ENCODE measurements around the gene ASCL1.

DNA sequence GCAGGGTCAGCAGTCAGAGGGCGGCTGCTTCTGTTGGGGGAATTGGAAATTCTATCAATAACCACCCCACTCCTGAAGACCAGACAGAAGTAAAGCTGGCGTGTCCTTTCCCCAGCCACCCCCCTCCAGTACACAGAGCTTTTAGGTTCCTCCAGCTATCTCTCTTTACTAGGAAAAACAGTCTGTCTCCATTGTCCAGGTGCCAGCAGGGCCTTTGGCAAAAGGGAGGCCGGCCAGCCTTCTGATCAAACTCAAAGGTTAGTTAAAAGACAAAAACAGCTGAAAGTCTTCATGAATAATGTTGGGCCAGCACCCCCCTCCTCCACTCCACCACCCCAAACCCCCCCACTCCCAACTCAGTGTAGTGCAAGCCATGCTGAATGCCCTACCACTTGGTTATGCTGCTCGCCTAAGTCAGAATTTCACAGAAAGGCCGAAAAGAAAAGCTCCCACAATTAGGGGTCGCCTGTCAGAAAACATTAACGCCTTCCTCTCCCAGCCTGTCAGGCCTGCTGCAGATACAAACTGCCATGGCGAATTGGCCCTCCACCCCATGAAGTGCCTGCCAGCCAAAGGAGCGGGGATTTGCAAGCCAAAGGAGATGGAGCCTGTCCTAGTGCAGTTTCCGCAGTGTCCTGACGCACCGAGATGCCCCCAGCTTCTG is 8.9 kb downstream of the ASCL1 start:
- TF ChIP-seq EP300 (IDR thresholded peaks at IDR 0.05; ENCODE audit: borderline replicate concordance) (no peak), ZBTB7A (IDR thresholded peaks at IDR 0.05; ENCODE audit: low read depth) (no peak), FOXM1 (IDR thresholded peaks at IDR 0.05; ENCODE audit: borderline replicate concordance, low read depth) (no peak), RAD21 (IDR thresholded peaks at IDR 0.05; ENCODE audit: low read depth) (no peak), CREB1 (IDR thresholded peaks at IDR 0.05; ENCODE audit: low read depth) (no peak), CEBPB (IDR thresholded peaks at IDR 0.05) (no peak), TCF12 (IDR thresholded peaks at IDR 0.05; ENCODE audit: low read depth) (no peak), YY1 (IDR thresholded peaks at IDR 0.05; ENCODE audit: low read depth) (no peak), TEAD4 (IDR thresholded peaks at IDR 0.05) (no peak), TAF1 (IDR thresholded peaks at IDR 0.05; ENCODE audit: low read depth) (no peak), NFIC (IDR thresholded peaks at IDR 0.05) (no peak)
- TF ChIP-seq, protein P1, sequence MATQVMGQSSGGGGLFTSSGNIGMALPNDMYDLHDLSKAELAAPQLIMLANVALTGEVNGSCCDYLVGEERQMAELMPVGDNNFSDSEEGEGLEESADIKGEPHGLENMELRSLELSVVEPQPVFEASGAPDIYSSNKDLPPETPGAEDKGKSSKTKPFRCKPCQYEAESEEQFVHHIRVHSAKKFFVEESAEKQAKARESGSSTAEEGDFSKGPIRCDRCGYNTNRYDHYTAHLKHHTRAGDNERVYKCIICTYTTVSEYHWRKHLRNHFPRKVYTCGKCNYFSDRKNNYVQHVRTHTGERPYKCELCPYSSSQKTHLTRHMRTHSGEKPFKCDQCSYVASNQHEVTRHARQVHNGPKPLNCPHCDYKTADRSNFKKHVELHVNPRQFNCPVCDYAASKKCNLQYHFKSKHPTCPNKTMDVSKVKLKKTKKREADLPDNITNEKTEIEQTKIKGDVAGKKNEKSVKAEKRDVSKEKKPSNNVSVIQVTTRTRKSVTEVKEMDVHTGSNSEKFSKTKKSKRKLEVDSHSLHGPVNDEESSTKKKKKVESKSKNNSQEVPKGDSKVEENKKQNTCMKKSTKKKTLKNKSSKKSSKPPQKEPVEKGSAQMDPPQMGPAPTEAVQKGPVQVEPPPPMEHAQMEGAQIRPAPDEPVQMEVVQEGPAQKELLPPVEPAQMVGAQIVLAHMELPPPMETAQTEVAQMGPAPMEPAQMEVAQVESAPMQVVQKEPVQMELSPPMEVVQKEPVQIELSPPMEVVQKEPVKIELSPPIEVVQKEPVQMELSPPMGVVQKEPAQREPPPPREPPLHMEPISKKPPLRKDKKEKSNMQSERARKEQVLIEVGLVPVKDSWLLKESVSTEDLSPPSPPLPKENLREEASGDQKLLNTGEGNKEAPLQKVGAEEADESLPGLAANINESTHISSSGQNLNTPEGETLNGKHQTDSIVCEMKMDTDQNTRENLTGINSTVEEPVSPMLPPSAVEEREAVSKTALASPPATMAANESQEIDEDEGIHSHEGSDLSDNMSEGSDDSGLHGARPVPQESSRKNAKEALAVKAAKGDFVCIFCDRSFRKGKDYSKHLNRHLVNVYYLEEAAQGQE (IDR thresholded peaks at IDR 0.05; ENCODE audit: low read depth): no peak
- TF ChIP-seq, protein P2, sequence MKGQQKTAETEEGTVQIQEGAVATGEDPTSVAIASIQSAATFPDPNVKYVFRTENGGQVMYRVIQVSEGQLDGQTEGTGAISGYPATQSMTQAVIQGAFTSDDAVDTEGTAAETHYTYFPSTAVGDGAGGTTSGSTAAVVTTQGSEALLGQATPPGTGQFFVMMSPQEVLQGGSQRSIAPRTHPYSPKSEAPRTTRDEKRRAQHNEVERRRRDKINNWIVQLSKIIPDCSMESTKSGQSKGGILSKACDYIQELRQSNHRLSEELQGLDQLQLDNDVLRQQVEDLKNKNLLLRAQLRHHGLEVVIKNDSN (IDR thresholded peaks at IDR 0.05): no peak
- TF ChIP-seq, protein P3, sequence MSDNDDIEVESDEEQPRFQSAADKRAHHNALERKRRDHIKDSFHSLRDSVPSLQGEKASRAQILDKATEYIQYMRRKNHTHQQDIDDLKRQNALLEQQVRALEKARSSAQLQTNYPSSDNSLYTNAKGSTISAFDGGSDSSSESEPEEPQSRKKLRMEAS (IDR thresholded peaks at IDR 0.05): no peak
